Activated T-cell treated with anti-CD3 and anti-CD28 coated beads for 24 hours (primary cell): ENCODE measurements around the gene SHD.

ENCODE experiments used
- DNase-seq: peaks from one replicate; pipeline ENCODE4 v3.0.0-alpha.2; 2020; ENCODE audit warnings: low read depth

The SHD gene

DNA sequence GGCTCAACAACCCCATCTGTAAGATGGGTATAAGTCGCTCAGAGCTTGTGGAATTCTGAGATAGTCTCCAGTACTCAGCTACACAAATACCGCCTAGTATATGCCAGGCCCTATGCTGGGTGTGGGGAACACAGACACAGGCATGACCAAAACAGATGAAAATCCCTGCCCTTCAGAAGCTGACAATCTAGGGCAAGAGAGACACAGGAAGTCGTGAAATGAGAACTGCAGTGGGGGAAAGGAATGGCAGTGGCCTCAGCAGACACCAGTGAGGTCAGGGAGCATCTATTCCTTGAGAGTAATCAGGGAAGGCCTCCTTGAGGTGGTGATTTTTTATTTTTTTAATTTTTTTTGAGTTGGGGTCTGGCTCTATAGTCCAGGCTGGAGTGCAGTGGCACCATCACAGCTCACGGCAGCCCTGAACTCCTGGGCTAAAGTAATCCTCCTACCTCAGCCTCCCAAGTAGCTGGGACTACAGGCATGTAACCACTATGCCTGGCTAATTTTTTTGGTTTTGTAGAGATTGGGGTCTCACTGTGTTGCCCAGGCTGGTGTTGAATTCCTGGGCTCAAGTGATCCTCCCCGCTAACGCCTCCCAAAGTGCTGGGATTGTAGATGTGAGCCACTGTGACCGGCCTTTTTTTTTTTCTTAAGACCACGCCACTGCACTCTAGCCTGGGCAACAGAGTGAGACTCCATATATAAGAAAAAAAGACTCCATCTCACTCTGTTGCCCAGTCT, 19.9 kb downstream of the SHD start:
- DNase-seq, result no peak

DNA sequence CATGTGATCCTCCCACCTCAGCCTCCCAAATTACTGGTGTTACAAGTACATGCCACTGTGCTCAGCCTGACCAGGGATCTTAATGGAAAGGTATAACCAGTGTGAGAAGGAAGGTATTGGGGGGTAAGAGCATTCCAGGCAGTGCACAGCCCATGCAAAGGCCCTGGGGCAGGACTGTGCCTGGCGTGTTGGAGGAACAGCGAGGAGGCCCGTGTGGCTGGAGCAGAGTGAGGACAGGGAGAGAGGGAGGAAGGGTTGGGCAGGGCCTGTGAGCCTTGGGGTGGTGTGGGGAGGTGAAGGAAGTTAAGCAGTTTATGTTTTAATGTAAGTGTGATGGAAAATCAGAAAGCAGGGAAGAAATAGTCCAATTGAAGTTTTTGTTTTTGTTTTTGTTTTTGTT, 21.5 kb downstream of the SHD start:
- no peak for DNase-seq

DNA sequence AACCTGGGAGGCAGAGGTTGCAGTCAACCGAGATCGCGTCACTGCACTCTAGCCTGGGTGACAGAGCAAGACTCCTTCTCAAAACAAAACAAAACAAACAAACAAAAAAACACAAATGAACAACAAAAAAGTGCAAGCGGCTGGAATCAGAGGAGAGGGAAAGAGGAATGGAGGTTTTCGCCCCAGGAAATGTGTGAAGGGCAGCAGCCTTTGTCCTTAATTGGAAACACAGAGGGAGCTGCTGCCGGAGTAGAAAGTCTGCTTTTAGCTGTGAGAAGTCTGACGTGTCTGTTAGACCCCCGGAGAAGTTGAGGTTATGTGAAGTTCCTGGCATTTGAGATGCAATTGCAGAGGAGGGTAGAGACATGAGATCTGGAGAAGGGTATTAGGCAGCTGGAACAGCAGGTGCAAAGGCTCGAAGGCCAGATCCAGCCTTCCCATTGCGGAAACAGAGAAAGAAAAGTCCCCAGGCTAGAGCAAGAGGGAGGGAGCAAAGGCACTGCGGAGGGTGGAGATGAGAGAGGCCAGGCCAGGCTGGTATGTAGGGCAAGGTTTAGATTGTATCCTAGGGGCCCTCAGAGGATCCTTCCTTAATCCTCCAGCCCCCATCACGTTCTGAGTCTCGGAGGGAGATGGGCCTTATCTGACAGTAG, 22.6 kb downstream of the SHD start:
- DNase-seq, result no peak

DNA sequence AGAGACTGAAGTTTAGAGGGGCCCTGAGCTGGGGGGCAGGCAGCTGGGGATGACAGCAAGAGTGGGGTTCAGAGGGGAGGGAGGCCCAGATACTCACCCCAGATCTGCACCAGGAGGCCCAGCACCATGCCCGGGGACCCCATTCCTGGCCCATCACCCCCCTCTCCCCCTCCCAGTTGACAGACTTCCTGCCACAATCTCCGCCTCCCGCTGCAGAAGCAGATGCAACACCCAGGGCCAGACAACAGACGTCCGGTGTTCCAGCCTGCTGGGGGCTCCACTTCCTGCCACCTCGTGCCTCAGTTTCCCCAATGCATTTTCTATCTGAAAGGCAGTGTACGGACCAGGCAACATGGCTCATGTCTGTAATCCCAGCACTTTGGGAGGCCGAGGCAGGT, 23.2 kb downstream of the SHD start, which contains the start of gene TMIGD2:
Gene TMIGD2 (minus strand): TSS at position 147 of the 398 bp plus-strand sequence. CDS start 4 bp downstream, at position 143.
- DNase-seq, result no peak

DNA sequence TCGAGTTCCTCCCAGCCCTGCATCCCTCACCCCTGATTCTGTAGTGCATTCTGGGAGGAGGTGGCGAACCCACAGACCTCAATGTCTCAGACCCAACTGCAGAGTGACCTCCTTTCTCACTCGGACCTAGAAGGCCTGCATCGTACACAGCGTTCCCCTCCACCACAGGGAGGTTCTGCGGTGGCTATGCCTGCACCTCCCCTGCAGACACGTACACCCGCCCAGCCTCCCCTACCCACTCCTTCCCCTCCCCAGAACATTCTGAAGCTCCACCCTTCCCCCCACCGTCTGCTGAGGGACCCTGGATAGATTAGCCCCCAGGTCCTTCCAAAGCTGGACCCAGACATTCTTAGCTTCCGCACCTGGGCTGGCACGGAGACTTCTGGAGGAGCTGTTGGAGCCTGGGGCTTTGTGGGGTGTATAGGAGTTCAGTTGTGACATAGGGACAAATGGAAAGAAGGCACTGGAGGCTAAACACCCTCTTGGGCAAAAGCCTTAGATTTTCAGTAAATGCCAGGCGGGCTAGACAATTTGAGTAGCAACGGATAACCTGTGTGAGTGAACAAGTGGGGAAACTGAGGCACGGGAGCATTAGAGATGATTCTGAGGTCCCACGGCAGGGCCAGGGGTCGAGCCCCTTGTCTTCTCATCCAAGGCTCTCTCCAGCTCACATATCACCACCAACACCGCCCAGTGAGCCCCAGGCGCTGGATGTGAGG, 24.9 kb downstream of the SHD start:
- DNase-seq, result no peak

DNA sequence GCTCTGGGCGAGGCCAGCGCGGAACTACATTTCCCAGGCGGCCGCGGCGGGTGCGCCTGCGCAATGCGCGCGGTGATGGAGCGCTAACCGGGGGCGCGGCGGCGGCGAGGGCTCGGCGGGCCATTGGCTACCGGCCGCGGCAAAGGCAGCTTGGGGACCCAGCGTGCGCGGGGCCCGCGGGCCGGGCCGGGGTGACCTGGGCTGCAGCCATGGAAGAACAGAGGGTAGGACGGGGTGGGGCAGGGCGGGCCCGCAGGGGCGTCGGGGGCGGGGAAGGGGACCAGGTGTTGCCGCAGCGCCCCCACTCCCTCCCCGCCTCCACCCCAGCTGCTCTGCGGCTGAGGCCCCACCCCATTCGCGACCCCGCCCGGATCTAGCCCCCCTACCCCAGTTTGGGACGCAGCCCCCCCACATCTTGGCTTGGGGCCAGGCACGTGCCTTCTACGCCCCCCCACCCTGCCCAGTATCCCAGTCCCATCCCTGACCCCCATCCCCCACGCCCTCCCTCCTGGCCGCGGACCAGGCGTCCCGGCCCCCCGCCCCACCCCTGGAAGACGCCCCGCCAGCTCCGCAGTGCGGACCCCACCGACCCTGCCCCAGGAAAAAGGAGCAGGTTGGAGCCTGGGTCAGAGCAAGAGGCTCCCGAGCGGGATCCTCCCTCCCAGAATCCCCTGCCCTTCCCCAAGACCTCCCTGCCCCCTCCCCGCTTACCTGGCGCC, 25.6 kb downstream of the SHD start, which contains the start of gene FSD1:
Gene FSD1 (plus strand): TSS at position 61 of the 719 bp plus-strand sequence. CDS start 149 bp downstream, at position 210.
- peak; percentile 66 for DNase-seq

DNA sequence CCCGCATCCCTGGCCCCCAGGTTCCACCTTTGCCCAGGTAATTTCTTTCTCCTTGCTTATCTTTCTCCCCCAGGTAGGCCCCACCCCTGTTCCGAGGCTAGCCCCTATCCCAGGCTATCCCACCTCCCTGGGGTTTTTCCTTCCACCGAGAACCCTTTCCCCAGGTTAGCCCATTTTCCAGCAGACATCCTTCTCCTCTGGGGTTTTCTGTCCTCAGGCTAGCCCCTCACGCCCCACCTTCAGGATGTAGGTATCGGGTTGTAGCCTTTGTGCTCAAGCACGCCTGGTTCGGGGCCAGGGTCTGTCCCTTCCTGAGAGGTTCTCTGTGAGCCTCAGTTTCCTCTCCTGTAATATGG, 26.2 kb downstream of the SHD start:
- no peak for DNase-seq

DNA sequence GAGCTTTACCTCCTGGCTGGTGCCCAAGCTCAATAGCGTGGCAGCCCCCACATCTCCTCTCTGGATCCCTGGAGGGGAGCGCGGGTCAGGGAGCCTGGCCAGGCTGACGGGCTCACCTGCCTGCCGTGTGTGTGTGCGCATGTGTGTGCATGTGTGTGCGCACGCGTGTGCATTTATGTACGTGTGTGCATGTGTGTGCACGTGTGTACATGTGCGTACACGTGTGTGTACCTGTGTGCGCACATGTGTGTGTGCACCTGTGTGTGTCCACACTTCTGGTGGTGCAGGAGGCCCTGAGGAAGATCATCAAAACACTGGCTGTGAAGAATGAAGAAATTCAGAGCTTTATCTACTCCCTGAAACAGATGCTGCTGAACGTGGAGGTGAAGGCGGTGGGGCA, 26.6 kb downstream of the SHD start:
- DNase-seq, result no peak

DNA sequence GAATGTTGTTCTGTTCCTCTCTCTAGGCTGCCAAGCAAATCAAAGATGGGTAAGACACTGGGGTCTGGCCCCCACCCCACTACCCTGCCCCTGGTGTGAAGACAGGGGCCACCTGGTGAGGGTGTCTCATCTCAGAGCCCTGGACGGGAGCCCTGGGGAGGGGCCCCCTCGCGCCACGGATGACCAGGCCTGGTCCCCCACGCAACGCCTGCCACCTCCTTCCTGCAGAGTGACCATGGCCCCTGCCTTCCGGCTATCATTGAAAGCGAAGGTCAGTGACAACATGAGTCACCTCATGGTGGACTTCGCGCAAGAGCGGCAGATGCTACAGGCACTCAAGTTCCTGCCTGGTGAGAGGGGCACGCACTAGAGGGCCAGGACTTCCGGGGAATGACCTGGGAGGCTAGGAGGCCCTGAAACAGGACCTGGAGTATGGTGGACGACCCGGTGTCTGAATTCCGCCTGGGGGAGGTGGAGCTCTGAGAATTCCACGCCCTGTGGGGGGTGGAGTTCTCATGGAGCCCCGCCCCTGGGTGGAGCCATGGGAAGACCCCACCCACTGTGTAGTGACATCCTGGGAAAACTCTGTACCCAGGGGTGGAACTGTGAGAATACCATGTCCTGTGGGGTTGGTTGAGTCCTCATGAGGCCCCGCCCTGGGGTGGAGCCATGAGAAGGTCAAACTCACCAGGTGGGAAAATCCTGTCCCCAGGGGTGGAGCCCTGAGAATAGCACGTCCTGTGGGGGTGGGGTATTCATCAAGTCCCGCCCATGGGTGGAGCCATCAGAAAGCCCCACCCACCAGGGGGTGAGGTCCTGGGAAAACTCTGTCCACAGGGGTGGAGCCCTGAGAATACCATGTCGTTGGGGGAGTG, 31.4 kb downstream of the SHD start:
- DNase-seq, result no peak

DNA sequence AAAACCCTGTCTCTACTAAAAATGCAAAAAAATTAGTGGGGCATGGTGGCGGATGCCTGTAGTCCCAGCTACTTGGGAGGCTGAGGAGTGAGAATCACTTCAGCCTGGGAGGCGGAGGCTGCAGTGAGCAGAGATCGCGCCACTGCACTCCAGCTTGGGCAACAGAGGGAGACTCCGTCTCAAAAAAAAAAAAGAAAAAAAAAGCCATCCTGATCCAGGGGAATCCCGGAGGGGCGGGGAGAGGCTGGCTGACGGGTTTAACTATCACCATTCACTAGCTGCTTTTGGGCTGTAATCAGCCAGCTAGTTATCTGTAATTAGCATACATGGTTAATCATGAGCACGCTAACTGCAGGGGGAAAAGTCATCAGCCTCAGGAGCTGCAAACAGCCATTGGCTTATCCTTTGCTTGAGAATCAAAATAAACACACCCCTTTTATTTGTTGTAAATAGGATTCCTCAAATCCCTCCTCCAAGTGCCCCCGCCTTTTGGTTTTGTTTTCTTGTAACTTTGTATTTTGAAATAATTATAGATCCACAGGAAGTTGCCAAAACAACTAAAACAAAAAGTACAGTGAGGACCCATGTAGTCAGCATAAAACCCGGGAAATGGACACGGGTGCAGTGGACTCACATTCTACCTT, 34.9 kb downstream of the SHD start:
- DNase-seq, result no peak

DNA sequence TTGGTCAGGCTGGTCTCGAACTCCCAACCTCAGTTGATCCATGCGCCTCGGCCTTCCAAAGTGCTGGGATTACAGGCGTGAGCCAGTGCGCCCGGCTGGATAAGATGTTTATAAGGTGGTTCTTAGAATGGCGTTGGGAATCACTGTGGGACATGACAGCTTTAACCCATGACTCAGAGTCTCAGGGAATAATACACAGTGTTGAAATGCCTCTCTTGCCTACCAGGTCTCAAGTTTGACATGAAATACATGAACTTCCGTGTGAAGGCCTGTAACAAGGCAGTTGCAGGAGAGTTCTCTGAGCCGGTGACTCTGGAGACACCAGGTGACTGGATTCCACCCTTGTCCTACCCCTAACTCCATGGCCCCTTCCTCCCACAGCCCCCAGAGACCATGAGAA, 37.9 kb downstream of the SHD start:
- DNase-seq, result no peak

DNA sequence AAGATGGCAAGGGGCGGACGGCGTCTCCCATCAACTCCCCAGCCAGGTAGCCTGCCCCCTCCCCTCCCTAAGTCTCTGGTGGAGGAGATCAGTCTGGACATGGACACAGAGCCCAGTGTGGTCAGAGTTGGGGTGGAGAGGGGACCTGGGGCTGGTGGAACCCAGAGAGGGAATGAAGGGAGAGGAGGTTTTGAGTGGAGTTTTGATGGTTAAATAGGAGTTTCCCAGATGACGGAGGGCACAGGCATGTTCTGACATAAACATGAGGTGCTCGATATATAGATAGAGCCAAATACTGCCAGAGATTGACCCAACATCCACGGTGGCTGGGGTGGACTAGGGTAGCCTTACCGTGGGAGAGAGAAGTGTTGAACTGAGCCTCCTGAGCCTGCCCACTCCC, 39.4 kb downstream of the SHD start:
- no peak for DNase-seq

DNA sequence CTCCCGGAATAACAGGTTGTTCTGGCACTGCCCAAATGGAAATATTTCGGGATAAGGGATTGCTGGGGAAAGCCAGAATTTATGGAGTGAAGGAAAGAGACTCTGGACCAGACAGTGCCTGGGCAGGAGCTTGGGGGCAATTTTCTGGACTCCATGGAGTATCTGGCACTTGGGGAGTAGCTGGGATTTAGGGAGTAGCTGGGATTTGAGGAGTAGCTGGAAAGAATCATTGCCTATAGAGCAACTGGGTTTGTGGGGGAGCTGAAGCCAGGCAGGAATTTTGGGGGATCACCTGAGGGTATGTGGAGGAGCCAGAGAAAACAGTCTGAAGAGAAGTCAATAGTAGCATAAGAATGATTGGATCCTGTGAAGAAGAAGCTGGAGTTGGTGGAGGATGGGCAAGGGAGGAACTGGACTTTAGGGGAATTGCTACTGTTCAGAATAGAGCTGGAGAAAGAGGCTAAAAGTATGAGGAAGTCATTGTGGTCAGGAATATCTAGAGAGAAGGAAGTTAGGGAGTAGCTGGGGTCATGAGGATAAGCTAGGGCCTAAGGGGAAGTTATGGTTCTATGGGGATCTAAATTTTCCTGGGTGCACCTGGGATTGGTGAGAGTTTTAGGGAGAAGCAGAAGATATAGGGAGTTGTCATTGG, 40.1 kb downstream of the SHD start:
- DNase-seq, result no peak

DNA sequence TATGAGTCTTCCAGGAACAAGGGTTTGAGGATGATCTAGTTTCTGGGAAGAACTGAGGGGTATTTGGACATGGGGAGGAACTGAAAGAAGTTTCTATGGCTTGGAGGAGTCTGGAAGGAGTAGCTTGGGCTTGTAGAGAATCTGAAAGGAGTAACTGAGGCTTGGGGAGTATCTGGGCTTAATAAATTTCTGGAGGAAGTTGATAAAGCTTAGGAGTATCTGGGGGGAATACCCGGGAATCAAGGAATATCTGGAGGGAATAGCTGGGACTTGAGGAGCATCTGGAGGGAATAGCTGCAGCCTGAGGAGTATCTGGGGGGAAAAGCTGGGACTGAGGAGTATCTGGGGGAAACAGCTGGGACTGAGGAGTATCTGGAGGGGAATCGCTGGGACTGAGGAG, 41.4 kb downstream of the SHD start:
- no peak for DNase-seq

DNA sequence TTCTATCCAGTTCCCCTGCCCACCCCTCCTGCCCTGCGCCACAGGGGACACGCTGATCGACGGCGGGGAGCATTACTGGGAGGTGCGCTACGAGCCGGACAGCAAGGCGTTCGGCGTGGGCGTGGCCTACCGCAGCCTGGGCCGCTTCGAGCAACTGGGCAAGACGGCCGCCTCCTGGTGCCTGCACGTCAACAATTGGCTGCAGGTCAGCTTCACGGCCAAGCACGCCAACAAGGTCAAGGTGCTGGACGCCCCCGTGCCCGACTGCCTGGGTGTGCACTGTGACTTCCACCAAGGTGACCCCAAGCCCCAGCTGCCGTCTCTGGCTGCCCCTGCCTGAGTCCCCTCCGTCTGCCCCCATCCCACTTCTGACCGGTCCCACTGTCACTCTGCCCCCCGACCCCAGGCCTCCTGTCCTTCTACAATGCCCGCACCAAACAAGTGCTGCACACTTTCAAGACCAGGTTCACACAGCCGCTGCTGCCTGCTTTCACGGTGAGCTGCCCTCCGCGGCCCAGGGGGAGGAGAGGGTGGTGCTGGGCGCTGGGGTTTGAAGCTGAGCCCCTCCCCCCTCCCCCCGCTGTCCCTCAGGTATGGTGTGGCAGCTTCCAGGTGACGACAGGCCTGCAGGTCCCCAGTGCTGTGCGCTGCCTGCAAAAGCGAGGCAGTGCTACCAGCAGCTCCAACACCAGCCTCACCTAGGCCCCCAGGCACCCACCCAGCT, 44.0 kb downstream of the SHD start:
- DNase-seq, result no peak

DNA sequence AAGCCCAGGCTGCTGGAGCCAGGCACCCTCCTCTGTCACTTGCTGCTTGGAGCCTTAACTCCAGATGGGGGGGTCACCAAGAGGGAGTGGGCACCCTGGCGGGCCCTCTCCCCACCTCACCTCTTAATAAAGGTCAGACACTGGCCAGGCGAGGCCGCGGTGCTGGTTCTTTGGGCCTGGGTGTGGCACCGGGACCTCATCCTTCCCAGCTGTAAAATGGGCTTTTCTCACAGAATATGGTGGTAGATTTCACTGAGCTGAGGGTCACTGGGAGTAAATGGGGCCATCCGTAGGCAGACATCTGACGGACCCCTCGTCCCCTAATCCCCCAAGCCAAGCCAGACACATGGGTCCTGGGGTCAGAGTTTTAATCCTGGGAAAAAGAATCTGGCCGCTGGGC, 44.6 kb downstream of the SHD start:
- no peak for DNase-seq

DNA sequence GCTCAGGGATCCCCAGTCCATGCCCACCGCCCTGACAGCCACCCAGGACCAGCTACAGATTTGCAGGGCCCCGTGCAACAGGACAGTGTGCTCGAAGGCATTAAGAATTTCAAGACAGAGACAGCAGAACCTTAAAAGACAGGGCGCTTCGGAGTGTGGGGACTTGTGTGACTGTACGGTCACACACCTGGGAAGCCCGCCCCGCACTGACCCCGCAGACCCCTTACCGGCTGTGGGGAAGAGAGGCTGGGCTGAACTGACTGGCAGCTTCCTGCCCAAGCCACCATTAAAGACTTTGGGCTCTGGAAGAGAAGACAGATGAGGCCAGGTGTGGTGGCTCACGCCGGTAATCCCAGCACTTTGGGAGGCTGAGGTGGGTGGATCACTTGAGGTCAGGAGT, 45.2 kb downstream of the SHD start:
- no peak for DNase-seq

DNA sequence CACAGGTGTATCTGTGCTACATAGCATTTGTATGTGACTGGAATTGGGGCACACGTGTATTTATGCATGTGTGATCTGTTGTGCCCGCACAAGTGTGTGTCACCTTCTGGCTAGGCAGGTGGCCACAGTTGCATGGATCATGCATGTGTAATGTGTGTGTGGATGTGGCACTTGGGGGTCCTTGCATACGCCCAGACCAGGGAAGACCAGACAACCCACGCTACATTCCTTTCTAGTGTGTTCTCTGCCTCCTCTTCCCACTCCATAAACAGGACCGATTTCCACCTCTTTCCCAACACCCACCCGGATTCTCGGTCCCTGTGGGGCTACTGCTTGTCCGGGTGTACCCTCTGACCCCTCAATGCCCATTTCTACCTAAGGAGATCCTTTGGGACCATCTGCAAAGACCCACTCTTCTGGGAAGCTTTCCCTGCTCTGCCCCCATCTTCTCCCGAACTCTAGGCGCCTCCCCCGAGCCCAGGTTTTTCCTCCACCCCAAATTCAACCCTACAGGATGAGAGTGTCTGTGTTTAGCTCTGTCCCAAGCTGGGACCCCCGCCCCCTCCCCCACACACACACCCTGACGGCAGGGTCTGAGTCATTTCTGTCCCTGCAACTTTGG, 47.3 kb downstream of the SHD start:
- no peak for DNase-seq

DNA sequence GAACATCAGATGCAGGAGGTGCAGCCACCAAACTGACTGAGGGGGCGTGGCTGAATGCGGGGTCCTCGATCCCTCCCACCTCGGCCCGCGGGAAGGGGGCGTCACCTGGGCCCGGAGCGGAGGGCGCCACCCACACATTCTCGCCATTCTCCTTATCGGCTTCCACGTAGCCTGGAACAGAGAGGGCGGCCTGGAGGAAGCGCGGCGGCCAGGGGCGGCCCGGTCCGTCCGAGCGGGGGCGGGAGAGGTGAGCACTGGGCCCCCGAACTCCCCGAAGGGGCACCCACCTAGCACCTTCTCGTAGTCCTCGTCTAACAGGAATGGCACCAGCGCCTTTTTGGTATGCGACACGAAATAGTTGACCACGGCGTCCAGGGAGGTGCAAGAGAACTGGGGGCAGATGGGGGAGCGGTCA, 47.8 kb downstream of the SHD start:
- no peak for DNase-seq
